Fibroblast of skin of abdomen (primary cell): ENCODE data around the gene FASTK.
"Not testable (repeated sequence)": the region's sequence is repeated elsewhere in the genome, so short reads cannot be mapped to it uniquely, and the experiment has no call there.

Source experiments
- DNase-seq: peaks from one replicate; pipeline ENCODE4 v3.0.0-alpha.2; 2013

Gene FASTK

DNA sequence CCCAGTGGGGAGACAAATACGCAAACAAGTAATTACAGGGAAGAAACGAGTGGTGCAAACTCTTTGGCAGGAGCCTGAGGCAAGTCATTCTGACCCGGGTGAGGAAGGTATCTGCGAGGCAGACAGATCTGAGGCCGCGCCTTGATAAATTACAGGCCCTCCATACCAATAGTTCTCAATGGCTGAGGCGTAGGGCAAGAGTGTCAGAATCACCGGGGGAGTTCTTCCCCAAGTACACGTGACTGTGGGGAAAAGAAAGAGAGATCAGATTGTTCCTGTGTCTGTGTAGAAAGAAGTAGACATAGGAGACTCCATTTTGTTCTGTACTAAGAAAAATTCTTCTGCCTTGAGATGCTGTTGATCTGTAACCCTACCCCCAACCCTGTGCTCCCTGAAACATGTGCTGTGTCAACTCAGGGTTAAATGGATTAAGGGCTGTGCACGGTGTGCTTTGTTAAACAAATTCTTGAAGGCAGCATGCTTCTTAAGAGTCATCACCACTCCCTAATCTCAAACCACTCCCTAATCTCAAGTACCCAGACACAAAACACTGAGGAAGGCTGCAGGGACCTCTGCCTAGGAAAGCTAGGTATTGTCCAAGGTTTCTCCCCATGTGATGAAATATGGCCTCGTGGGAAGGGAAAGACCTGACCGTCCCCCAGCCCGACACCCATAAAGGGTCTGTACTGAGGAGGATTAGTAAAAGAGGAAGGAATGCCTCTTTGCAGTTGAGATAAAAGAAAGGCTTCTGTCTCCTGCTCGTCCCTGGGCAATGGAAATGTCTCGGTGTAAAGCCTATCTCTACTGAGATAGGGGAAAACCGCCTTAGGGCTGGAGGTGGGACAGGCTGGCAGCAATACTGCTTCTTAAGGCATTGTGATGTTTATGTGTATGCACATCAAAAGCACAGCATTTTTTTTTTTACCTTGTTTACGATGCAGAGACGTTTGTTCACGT lies 53.6 kb downstream of the FASTK start:
- not testable (repeated sequence) for DNase-seq
